ENCODE data around the gene RFK. TPM values are rescaled to one million over a fixed set of nuclear protein-coding genes. Genes with fewer than 3 reads are reported as not detected.

Gene RFK
- 15.5 and 17.8 TPM in 2 replicates for total RNA-seq

DNA sequence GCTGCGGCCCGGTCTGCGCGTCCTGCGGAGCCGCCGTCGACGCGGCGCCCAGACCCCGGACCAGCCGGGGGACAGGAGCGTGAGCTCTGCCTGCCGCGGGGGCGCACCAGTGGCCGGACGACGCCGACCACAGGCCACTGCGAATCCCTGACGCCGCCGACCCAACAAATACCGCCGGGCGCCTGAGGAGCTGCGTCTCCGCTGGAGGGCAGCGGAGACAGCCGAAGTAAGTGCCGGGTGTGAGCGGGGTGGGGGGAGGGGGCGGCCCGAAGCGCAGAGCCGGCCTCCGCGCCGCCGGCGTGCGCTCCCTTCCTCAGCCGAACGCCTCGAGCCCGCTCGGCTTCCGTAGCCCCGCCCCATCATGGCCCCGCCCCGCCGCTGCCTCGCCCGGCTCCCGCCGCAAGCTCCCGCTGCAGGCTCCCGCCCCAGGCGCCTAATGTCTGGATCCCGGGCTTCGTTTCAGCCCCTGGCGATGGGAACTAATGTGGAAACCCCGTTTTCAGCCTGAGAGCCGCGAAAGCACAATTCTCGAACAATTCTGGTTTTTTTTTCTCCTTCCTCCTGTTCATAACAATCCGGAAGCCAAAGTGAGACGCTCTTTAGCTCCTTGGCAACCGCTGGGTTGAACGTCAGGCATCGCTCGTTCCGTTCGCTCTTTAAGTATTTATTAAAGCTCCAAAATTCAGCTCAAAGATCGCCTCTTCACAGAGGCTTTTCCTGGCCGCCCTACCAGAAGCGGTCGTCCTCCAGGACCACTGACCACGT is at the start of gene RFK:
Gene RFK, minus strand, starts transcription at position 232 of the 765 bp plus-strand sequence. CDS start 255 bp downstream, outside the sequence.

Other genes with a start within 250 kb of the RFK start
- 33.9 and 40.9 TPM in 2 replicates for gene GCNT1, start 64.8 kb upstream of the RFK start, total RNA-seq